Transverse colon (tissue), 4 donors: ENCODE measurements around the gene CATSPERD. TPM values are rescaled to one million over a fixed set of nuclear protein-coding genes. Genes with fewer than 3 reads are reported as not detected.
"Not testable (repeated sequence)": the region's sequence is repeated elsewhere in the genome, so short reads cannot be mapped to it uniquely, and the experiment has no call there.

Experiments
- DNase-seq: peaks from one replicate; pipeline ENCODE4 v3.0.0-alpha.2; 2019
- H3K27ac ChIP-seq, 4 donors: fragments of 200-600 bp; sonication (generic); 2 replicates each; pipeline ENCODE4 v1.5.1; 2016 to 2018; ENCODE audit warnings: inconsistent platforms in 4 of 4
- H3K27me3 ChIP-seq: fragments of 200-600 bp; sonication (generic); 2 replicates; pipeline ENCODE4 v1.5.1; 2017; ENCODE audit warnings: inconsistent platforms
- H3K36me3 ChIP-seq, 4 donors: fragments of 200-600 bp; sonication (generic); 2 replicates each; pipeline ENCODE4 v1.5.1; 2017 to 2019; ENCODE audit warnings: inconsistent platforms in 4 of 4
- H3K4me1 ChIP-seq, 4 donors: fragments of 200-600 bp; sonication (generic); 2 replicates each; pipeline ENCODE4 v1.5.1; 2017 to 2020; ENCODE audit warnings: inconsistent platforms in 4 of 4
- H3K4me3 ChIP-seq, 4 donors: fragments of 200-600 bp; sonication (generic); 1 replicate in 1 of 4; 2 replicates in 3 of 4; pipeline versions ENCODE4 v1.5.1 to v1.6.1; 2017 to 2019; ENCODE audit warnings: inconsistent platforms in 4 of 4
- H3K9me3 ChIP-seq, 2 donors: fragments of 200-600 bp; sonication (generic); 2 replicates each; pipeline ENCODE4 v1.5.1; 2017 to 2019; ENCODE audit warnings: inconsistent platforms in 2 of 2
- CTCF ChIP-seq, 5 experiments: fragments of 200-600 bp in 3 of 5; fragments of 450-650 bp in 2 of 5; sonication (generic) in 3 of 5; IDR thresholded peaks; 1 replicate in 2 of 5; 2 replicates in 3 of 5; pipeline ENCODE4 v1.5.1; 2016 to 2017; ENCODE audit warnings: antibody characterized with exemption in 5 of 5, inconsistent platforms in 3 of 5, mild to moderate bottlenecking in 2 of 5, moderate library complexity in 1 of 5
- EP300 ChIP-seq: sonication (generic); formaldehyde crosslinking; IDR thresholded peaks from one replicate; pipeline ENCODE4 v1.6.1; 2017; ENCODE audit warnings: antibody characterized with exemption, low read depth
- POLR2A ChIP-seq: fragments of 450-650 bp; IDR thresholded peaks from one replicate; pipeline ENCODE4 v1.6.1; 2016; ENCODE audit warnings: antibody characterized with exemption, mild to moderate bottlenecking, moderate library complexity
- POLR2AphosphoS5 ChIP-seq, 3 donors: sonication (generic); formaldehyde crosslinking; IDR thresholded peaks; one replicate each; pipeline ENCODE4 v1.6.1; 2016; ENCODE audit warnings: antibody characterized with exemption in 3 of 3
- WGBS, 2 donors: methylation state at CpG; one replicate each; pipeline ENCODE4 v1.1.5; 2018; ENCODE audit warnings: low coverage in 1 of 2; 5-methylcytosine and 5-hydroxymethylcytosine counted together
- in situ Hi-C, 4 donors: fragments of 200-750 bp; cut with MboI; loops; one replicate each; pipeline versions ENCODE4 v1.15.0 to v1.15.1; 2017; ENCODE audit warnings: low sequenced_read_pairs in 3 of 4, low pct_ligation_motif_present in 1 of 4, low pct_unique_long_range_greater_than_20kb in 1 of 4
- intact Hi-C: fragments of 100-400 bp; cut with DNase I; formaldehyde crosslinking; loops from one replicate; pipeline ENCODE4 v1.15.1; 2023; ENCODE audit warnings: low total_unique reads
- total RNA-seq, 4 donors: library from RNA; depleted of rRNA; stranded (reverse); fragments of >200 nt; gene quantifications; one replicate each; pipeline ENCODE4 v1.1.0, GENCODE V29; 2016

The CATSPERD gene
- total RNA-seq, 4 donors from 2014 or later = not detected

GRCh38 chr19:5774921-5775320 is 54.5 kb downstream of the CATSPERD start:
- H3K27me3 ChIP-seq = no peaks in the 10 kb centered on the region
- no peaks in the 10 kb centered on the region for H3K9me3 ChIP-seq
- TF ChIP-seq CTCF (IDR thresholded peaks at IDR 0.05) (no peak), POLR2A (no peak), POLR2AphosphoS5 (IDR thresholded peaks at IDR 0.05) (no peak), EP300 (no peak)
- WGBS, 2 donors = 60 to 100% methylated on average over 2 to 8 of the region's 8 CpGs
- H3K27ac ChIP-seq = no peak overlapping the region
- no peaks in the 10 kb centered on the region for H3K36me3 ChIP-seq
- peaks cover 0 to 3% (median 0%) of the 10 kb centered on the region in 4 donors for H3K4me1 ChIP-seq
- in situ Hi-C loops (no loop called here), intact Hi-C loops (no loop called here)
- no peak for DNase-seq
- no peak overlapping the region for H3K4me3 ChIP-seq

- in situ Hi-C loops = no loop called here
- Histone ChIP-seq H3K27ac (no peak overlapping the region), H3K4me1 (peaks cover 0 to 3% (median 0%) of the 10 kb centered on the region in 4 donors), H3K27me3 (no peaks in the 10 kb centered on the region), H3K9me3 (no peaks in the 10 kb centered on the region), H3K36me3 (no peaks in the 10 kb centered on the region), H3K4me3 (no peak overlapping the region)
- intact Hi-C loops = no loop called here
- TF ChIP-seq POLR2A = no peak
- no peak for TF ChIP-seq POLR2AphosphoS5 (IDR thresholded peaks at IDR 0.05)
- TF ChIP-seq CTCF (IDR thresholded peaks at IDR 0.05) = no peak
- TF ChIP-seq EP300 = no peak
- no peak for DNase-seq
- WGBS, 2 donors = 57 to 67% methylated on average over 1 to 16 of the region's 17 CpGs
Measured at GRCh38 chr19:5775668-5776309, 55.4 kb downstream of the CATSPERD start.

- H3K27ac ChIP-seq = no peak overlapping the region
- TF ChIP-seq POLR2AphosphoS5 (IDR thresholded peaks at IDR 0.05) = no peak
- no peak for TF ChIP-seq POLR2A
- no peak for TF ChIP-seq CTCF (IDR thresholded peaks at IDR 0.05)
- no peak for TF ChIP-seq EP300
- no peak for DNase-seq
- in situ Hi-C loops (no loop called here), intact Hi-C loops (no loop called here)
- 85% methylated on average over 17 of the region's 17 CpGs; no CpG with 5 or more reads in 1 of the 2 donors for WGBS, 2 donors
- no peaks in the 10 kb centered on the region for H3K27me3 ChIP-seq
- no peaks in the 10 kb centered on the region for H3K9me3 ChIP-seq
- no peaks in the 10 kb centered on the region for H3K36me3 ChIP-seq
- peaks cover 0 to 3% (median 0%) of the 10 kb centered on the region in 4 donors for H3K4me1 ChIP-seq
- H3K4me3 ChIP-seq = no peak overlapping the region
Measured at GRCh38 chr19:5778402-5778801, 58.0 kb downstream of the CATSPERD start.

GRCh38 chr19:5780916-5781315 is 60.5 kb downstream of the CATSPERD start:
- H3K27ac ChIP-seq, intact Hi-C loops, H3K4me1 ChIP-seq, H3K9me3 ChIP-seq, H3K27me3 ChIP-seq, DNase-seq, in situ Hi-C loops, H3K4me3 ChIP-seq: not testable (repeated sequence)
- 82% methylated on average over 11 of the region's 11 CpGs; no CpG with 5 or more reads in 1 of the 2 donors for WGBS, 2 donors
- peaks cover 0 to 10% (median 7%) of the 10 kb centered on the region in 4 donors for H3K36me3 ChIP-seq

- 78% methylated on average over 9 of the region's 9 CpGs; no CpG with 5 or more reads in 1 of the 2 donors for WGBS, 2 donors
- DNase-seq = no peak
- TF ChIP-seq POLR2AphosphoS5 (IDR thresholded peaks at IDR 0.05) (no peak), CTCF (IDR thresholded peaks at IDR 0.05) (no peak), POLR2A (no peak), EP300 (no peak)
- in situ Hi-C loops (no loop called here), intact Hi-C loops (no loop called here)
- no peaks in the 10 kb centered on the region for H3K4me1 ChIP-seq
- H3K4me3 ChIP-seq = no peak overlapping the region
- H3K36me3 ChIP-seq = peaks cover 0 to 24% (median 13%) of the 10 kb centered on the region in 4 donors
- H3K27ac ChIP-seq = no peak overlapping the region
- no peaks in the 10 kb centered on the region for H3K27me3 ChIP-seq
- no peaks in the 10 kb centered on the region for H3K9me3 ChIP-seq
Measured at GRCh38 chr19:5782322-5782721, 61.9 kb downstream of the CATSPERD start.
